Occipital lobe (tissue), 2 donors: ENCODE results near the gene KIAA0825. TPM values are rescaled to one million over a fixed set of nuclear protein-coding genes. Genes with fewer than 3 reads are reported as not detected.

Source experiments
- DNase-seq: peaks from one replicate; lab custom pipeline; 2025; lab: John Stamatoyannopoulos, UW
- total RNA-seq: library from RNA; depleted of rRNA; stranded (reverse); fragments of >200 nt; gene quantifications from one replicate; pipeline ENCODE4 v1.2.3, GENCODE V29; 2014

The KIAA0825 gene
- total RNA-seq, 1 donor from 2014 or later = 37.6 TPM

DNA sequence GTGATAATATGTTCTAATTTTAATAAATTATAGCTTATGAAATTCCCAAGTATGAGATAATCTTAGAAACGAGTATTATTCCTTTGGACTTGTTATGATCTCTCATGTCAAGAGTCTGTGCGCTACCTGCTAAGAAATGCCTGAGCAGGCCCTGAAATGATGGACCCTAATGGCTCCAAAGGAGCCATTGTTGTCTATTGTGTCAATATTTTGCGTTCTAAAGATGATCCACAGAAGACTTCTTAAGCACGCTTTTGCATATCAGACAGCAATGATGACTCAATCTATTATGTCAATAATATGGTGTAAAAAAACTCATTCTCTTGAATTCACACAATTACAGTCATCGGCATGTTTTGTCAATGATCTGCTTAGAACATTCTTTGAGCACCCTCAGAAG lies 306.1 kb downstream of the KIAA0825 start:
- no peak for DNase-seq

DNA sequence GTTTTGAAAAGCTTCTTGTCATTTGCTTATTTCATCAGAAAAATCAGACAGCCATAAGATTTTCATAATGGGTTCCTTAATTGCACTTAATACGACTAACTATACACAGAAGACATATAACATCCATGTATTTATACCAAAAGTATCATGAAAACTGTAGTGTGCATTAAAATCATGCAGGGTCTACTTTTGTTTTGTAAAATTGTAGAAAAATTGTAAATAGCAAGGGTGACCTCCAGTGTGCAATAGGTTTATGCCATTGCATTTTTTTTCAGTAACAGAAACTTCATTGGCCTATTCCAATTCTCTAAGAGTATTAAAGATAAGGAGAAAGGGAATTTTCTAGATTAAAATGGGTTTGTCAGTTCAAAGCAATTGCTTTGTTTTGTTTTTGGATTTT lies 307.6 kb downstream of the KIAA0825 start:
- DNase-seq = no peak

DNA sequence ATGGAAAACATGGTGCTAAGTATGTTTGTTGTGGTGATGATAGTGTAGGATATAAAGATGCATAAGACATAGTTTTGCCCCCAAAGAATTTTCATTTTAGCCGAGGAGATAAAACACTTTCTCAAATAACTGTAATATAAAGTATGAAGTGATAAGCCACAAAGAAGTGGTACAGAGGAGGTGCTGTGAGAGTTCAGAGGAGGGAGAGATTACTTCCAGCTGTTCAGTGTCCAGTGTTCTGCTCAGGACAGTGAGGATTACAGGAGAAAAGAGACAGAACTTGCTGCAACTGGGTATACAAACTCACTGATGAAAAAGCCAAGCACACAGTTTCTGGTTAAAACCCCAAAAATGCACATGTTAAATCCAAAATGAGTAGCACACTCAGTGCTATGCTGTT lies 309.3 kb downstream of the KIAA0825 start:
- no peak for DNase-seq

DNA sequence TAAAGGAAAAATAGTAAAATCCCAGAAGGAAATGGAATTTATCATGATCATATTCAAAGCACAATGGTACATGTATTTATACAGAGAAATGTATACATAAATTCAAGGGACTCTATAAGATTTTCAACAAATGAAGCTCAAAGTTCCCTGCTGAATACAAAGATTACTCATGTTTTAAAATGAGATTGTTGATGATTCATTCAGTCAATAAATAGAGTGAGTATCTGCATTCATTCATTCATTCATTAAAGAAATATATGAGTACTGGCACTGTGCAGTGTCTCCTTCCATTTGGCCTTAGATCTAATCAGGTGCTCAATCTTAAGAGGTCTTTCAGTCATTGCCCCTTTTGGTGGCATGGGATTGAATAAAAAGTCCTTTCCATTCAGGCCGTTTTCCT lies 310.0 kb downstream of the KIAA0825 start:
- DNase-seq = no peak

DNA sequence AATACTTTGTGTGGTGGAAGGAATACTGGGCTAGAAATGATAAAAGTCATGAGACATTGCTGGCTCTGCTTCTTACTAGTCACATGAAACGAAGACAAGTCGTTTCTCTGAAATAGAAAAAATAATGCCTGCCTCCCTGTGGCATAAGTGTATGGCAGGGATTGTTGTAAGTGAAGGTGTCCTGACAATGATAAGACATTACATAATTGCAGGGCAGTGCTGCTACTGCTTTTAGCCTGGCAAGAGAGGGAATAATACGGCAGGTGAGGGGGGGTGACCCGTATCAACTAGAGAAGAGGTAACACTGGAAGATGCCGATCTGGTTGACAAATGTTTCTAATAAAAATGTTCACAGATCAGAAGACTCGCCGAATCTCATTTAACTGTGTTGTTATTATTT lies 314.3 kb downstream of the KIAA0825 start:
- DNase-seq = no peak

DNA sequence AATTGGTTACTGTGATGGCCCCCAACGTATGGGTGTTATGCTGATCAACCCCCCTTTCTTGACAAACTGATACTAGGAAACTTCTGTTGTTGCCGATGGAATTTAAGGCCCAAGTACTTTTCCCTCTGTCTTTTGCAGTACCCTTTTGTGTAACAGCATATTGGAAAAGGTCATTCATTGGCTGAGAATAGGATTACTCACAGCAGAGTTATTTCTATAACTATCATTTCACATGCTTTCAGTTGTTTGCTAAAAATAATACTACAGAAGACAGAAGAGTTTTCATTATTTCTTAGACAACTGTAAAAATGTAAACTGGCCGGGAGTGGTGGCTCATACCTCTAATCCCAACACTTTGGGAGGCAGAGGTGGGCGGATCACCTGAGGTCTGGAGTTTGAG lies 329.5 kb downstream of the KIAA0825 start:
- DNase-seq = no peak

DNA sequence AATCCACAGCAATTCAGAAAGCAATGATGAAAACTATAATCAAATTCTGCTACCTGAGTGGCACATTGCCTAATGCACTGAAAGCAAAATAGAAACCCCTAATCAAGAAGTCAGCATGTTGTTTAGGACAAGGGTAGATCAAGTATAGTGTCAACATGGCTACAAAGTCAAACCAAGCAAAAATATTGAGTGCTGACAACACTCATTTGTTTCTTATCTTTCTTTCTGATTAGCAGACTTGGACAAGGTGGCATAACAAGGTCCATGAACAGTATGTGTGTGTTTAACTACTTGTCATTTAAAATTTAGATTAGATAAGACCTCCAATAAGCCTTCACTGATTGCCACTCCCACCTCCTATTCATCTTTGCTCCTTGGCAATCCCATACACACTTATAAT lies 332.4 kb downstream of the KIAA0825 start:
- DNase-seq = no peak

DNA sequence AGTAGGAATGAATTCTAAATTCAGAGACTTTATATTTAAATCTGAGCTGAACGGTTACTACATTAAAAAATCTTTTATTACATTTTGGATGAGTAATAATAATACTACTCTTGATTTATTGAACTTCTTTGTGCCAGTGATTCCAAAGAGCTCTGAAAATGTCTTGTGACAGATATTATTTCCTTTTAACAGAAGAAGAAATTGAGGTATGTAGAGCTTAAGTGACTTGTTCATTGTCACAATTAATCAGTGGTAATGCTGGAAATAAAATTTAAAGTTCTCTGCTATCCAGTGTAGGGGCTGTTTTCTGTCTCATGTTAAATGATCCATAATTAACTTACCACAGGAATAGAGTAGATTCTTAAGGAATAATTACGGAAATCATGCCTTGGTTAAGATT lies 335.3 kb downstream of the KIAA0825 start:
- DNase-seq = no peak

DNA sequence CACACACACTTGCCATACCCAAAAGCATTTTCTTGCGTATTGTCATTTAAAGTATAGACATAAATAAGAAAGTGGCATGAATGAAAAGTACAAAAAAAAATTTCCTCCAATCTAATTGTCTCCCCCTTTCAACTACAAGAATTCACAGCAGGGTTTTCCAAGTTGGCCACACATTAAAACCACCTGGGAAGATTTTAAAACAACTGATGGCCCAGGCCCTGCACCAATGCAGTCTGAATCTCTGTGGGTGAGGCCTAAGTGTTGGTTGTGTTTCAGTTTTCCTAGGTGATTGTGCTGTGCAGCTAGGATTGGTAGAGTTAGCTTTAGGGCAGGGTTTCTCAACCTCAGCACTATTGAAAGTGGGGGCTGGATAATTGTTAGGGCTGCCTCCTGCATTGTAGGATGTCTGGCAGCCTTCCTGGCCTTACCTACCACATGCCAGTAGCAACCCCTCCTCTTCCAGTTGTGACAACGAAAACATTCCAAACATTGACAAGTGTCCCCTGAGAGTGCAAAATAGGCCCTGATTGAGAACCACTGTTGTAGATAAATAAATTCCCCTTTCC lies 337.1 kb downstream of the KIAA0825 start:
- no peak for DNase-seq

DNA sequence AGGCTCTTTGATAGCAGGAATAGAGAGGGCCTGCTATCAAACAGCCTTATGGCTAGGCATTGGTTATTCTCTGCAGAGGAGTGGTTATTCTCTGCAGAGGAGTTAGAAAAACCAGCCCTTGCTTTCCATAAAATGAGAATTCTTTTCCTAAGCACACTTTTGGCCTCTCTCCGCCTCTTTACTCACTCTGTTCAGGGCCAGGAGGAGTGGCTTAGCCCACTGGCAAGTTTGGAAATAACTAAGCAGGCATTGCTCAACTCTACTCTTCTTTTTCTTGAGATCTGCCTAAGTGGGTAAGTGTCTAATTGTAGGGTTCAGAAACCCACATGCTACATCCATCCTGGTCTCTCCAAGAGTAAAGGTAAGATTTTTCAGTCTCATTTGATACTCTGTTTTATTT lies 341.7 kb downstream of the KIAA0825 start:
- DNase-seq = no peak

DNA sequence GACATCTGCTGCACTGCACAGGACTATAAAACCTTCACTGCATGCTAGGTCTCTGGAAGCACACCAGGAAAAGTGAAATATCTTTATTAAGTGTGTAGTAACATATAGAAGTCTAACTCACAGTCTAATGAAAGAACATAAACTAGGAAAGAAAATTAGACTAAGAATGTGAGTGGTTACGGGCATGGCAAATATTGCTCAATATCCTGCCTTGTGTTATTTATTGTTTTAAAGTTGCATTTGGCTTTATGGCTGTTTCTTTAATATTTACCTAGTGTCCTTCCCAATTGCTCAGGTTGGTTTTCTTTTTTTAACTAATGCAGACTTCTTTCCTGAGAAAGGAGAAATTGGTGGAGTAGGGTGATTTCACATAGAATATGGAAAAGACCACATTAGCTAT lies 342.4 kb downstream of the KIAA0825 start:
- no peak for DNase-seq

DNA sequence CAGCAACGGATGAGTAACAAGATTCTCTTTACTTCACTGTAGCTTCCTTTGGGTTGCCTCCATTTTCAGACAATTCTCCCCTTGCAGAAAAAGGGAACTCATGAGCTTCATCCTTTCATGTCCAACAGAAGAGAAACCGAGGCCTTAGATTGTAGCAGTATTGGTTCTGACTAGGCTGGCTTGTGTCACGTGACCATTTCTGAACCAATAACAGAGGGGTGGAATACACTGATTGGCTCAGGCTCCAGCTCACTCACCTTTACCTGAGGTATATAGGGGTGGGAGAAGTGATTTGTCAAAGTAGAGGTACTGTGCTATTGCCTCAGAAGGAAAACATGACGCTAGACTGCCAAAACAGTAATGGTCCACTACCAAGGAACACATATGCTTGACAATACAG lies 343.7 kb downstream of the KIAA0825 start:
- no peak for DNase-seq

DNA sequence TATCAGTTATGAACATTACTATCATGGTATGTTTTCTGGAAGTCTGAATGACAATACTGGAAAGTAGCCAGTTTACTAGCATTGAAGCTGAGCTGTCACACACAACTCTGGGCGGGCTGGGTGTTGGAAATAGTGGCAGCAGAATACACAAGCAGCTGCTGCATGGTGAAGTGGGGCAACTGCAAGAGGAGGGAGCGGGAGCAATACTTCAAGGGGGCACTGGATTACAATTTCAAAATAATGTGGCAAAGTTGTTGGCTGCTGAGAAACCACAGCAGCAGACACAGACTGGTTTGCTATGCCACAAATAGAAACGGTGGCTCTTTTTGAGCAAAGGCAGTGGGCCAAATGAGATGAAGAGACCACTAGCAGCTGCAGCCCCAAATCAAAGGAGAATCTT lies 350.2 kb downstream of the KIAA0825 start:
- no peak for DNase-seq

DNA sequence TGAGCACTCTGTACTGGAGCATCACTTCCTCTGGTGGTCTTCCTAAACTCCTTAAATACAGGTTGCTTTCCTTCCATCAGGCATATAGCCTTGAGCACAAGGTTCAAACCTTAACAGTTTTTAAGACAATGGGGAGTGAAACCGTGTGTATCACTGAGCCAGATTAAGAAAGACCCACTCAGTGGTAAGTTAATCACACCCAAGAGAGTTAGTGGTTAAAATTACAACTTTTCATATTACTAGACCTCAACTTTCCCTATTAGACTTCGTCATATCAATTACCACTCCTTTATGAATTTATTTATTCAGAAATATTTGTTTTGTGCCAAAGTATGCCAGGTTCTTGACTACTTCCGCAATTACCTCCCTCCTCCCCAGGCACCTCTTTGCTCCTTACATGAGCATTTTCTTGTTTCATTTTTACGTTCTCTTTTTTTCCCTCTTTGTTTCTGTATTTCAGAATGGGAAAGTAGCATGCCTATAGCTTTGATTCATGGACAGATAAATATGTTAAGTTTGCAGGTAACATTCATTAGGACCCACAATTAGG lies 351.0 kb downstream of the KIAA0825 start:
- DNase-seq = no peak

DNA sequence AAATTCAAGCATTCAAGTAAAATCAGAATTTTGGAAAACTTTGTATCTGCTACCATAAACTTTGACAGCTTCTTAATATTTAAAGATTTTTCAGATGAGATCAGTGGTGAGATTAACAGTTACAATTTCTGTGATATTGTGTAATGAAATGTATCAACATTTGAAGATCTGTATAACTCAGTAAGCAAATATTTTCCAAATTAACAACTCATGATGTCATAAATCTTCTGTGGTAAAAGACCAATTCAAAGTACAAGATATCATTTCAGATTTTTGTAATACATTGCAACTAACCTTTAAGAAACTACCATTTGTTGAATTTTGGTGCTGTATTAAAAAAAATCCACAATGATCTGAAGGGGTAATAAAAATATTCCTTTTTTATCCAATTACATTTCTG lies 352.2 kb downstream of the KIAA0825 start:
- no peak for DNase-seq

DNA sequence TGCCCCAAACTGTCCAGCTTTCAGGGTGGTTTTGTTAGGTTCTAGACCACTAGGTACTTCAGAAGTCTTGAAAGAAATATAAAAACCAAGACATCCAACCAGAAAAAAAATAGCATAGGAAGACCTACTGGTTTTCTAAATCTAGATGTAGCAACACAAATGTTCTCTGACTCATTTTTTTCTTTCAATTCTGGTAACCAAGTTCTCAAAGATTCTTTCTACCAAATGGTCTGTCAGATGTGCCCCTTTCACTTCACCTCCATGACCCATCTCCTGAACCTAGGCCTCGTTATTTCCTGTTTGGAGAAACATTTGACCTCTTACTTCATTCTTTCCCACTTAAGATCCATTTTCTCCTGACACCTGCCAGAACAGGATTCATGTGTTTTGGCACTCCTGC lies 355.3 kb downstream of the KIAA0825 start:
- no peak for DNase-seq

DNA sequence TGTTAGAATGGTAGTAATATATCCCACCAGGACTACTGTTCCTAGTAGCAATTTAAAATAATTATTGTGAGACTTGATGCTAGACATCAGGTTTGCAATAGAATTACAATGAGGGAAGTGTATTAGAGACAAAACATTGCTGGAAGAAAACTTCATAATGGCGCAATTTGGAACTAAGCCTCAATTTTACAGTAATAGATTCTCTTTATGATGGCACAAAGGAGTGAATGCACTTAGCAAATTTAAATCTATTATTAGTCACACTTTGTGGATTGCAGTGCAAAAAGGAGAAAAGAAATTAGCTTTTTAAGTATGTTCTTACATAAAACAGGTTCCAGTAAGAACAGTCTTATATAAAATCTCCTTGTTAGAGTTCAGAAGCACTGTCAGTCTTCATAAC lies 358.3 kb downstream of the KIAA0825 start:
- no peak for DNase-seq

DNA sequence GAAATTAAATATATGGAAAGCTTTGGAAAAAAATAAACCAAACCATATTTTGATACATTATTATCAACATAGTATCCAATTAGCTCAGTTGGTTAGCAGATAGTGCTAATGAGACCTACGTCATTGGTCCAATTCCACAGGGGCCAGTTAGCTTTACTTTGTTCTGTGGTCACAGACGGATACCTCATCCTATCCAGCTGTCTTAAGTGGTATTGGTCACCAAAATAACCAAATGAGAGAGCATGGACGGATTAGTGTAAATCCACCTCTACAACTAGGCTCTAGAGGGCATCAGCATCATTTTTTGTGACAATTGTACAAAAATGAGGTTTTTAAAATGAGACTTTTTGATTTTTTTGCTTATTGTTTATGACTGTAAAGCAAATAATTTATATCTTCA lies 364.2 kb downstream of the KIAA0825 start:
- DNase-seq = no peak

DNA sequence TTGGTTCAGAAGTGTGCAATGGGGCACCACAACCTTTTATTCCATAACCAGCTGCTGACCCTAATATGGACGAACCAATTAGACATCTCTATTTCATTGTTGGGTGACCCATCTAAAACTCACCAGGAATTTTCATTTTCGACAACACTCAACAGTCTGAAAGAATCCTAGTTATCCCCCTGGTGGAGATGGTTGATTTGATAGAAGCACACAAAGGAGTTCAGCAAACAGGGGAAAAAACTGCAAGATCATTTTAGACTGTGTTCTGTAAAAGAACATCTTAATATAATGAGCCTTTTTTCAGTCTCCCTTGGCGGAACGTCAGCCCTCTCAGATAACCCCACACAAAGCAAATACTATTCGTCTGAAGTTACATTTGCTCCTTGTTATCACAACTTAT lies 367.4 kb downstream of the KIAA0825 start:
- no peak for DNase-seq

DNA sequence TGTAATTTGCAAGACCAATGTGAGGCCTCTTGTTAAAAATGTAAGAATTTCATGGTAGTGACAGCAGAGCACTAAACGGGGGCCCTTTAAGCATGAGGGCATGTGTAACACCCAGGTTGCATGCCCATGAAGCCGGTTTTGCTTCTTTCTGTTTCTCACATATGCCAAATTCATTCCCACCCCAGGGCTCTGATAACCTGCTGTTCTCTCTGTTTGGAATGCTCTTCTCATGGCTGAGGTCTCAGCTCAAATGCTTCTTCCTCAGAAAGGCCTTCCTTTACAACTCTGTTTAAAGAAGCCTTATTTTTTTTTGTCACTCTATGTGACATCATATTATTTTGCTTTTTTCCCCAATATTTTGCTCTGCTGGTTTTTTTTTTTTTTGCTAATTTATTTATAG lies 369.0 kb downstream of the KIAA0825 start:
- no peak for DNase-seq

DNA sequence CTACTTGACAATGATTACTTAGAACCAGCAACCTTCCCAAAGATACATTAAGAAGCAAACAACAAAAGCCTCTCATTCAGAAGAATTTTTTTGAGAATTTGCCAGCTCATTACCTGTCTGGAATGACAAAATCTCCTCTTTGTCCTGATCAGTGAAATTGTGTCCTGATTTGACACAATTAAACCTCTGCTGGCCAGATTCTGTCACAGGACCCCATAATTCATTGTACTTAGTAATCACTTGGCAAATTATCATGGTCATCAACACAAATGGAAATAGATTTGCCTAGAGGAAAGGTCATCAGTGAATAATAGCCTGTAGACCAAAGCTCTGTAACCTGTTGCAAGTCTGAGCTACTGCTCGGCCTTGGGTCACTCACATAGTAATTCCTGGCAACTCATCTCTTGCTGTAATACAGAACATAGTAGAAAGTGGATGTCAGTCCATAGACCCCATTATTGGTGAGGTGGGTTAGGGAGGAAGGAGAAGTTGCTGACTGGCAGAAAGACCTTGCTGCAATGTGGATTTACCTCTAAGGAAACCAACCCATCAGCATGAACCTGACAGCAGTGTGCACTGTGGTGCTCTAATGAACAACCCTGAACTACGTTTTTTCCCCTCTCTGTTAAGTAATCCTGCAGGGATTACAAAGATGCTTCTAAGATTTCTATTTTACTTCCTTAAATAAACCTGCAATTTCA lies 370.1 kb downstream of the KIAA0825 start:
- no peak for DNase-seq

DNA sequence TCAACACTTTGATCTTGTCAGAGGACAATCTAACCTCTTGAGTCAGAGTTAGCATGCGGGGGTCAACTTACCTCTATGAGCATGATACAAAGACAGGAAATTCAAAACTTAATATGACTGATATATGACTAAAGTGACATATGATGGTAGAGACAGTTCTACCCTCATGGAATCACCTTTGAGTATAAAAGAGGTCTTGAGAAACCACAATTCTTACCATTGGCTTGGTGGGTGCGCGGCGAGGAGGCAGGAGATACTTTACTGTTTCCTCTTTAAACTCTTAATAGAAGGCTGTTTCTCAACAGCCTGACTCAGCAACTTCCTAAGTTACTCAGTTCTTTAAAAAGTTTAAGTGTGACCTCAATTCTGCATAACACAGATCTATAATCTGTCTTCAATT lies 372.8 kb downstream of the KIAA0825 start:
- no peak for DNase-seq

DNA sequence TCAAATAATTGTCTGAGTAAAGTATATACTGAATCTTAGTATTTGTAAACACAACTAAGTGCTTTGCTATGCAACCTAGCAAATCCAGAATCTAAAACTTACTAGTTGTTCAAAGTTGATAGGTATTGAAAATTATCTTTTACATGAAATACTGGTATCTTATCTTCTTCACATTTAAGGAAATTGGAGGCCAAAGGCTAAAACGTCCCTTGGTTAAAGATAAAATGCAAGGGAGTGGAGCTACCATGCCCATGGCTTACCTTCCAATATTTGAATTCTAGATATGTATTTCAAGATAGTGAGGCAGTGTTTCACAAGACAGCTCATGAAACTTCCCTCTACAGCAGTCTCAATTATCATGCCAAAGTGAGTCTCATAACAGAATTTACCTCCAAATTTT lies 373.5 kb downstream of the KIAA0825 start:
- DNase-seq = no peak

DNA sequence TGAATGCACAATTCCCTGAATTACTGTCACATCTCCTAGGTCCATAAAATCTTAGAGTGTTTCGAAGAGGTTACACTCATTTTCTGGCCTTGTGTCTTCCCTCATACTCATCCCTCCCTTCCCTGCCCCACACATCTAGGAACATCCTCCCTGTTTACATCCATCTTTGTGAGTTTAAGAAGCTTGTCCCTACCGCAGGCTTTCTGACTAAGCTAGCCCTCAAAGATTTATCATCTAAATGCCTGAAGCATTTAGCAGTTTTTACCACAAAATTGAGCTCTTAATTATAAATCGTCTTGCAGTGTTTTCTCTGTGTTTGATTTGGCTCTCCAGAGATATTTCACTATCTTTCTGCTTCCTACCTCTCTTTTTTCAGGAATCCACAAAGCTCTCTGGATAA lies 374.8 kb downstream of the KIAA0825 start:
- no peak for DNase-seq
